Bronchial epithelial cell (primary cell): ENCODE results near the gene PRRT1. TPM values are rescaled to one million over a fixed set of nuclear protein-coding genes. Genes with fewer than 3 reads are reported as not detected.

ENCODE experiments used
- DNase-seq: peaks from one replicate; pipeline ENCODE4 v3.0.0-alpha.2; 2010; ENCODE audit warnings: low read depth
- FAIRE-seq: peaks from 2 replicates; lab custom pipeline; 2011; peaks lifted over from hg19 to GRCh38; lab: Jason Lieb, UNC
- H3K27me3 ChIP-seq: 2 replicates; pipeline ENCODE4 v1.5.1; 2011; ENCODE audit warnings: low read length; ENCODE audit not compliant: control insufficient read depth, insufficient read depth
- H3K36me3 ChIP-seq: 2 replicates; pipeline ENCODE4 v1.5.1; 2011; ENCODE audit warnings: low read length; ENCODE audit not compliant: control insufficient read depth, insufficient read depth
- H3K4me3 ChIP-seq: 2 replicates; pipeline ENCODE4 v1.5.1; 2011; ENCODE audit warnings: mild to moderate bottlenecking, low read depth, low read length, control low read depth
- CTCF ChIP-seq: IDR thresholded peaks from 2 replicates; pipeline ENCODE4 v1.5.1; 2011; ENCODE audit warnings: mild to moderate bottlenecking, moderate library complexity, low read length, control low read depth, inconsistent platforms; ENCODE audit not compliant: insufficient read depth, severe bottlenecking
- total RNA-seq: library from RNA; depleted of rRNA; stranded (reverse); fragments of >200 nt; gene quantifications from 2 replicates; pipeline ENCODE4 v1.2.1, GENCODE V29; 2014

PRRT1 gene
- total RNA-seq, 1 donor from 2014 or later = not detected

DNA sequence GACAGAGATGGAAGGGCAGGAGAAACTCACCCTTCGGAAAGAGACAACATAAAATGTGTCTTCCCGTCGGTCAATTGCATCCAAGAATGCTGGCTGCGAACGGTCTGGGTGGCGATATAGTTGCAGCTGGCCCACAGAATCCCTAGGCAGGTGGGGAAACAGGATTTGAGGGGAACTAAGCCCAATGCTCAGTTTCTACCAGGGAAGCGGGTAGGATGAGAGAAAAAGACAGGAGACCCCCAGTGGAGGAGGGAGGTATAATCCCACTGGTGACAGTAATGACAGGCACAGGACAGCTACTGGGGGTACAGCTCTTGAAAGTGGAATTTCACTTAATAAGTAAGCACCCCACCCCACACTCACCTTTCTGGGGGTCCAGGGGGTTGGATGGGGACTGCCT, 35.1 kb downstream of the PRRT1 start:
- DNase-seq = no peak
- Histone ChIP-seq H3K4me3 (no peak overlapping the region), H3K36me3 (peaks cover 33% of the 10 kb centered on the region), H3K27me3 (no peaks in the 10 kb centered on the region)
- TF ChIP-seq CTCF = no peak
- no peak for FAIRE-seq

DNA sequence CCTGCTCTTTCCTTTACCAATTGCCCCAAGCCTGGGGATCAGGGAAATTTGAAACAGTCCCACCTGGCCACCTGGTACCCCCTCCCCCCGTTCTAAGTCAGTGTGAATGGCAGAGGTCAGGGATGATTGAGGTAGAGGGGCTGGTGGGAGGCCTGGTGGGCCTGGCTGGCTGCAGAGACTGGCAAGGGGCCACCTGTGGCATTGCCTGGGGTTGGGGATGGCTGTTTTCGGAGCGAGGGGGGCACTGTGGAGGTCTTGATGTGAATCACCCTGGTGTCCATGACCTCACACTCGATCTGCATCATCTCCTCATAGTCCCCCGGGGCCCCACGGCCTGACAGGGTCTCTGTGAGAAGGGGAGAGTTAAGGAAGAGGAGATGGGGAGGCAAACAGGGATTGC, 36.1 kb downstream of the PRRT1 start:
- peaks cover 28% of the 10 kb centered on the region for H3K36me3 ChIP-seq
- DNase-seq = no peak
- no peak for TF ChIP-seq CTCF
- H3K4me3 ChIP-seq = no peak overlapping the region
- H3K27me3 ChIP-seq = no peaks in the 10 kb centered on the region
- FAIRE-seq = no peak

DNA sequence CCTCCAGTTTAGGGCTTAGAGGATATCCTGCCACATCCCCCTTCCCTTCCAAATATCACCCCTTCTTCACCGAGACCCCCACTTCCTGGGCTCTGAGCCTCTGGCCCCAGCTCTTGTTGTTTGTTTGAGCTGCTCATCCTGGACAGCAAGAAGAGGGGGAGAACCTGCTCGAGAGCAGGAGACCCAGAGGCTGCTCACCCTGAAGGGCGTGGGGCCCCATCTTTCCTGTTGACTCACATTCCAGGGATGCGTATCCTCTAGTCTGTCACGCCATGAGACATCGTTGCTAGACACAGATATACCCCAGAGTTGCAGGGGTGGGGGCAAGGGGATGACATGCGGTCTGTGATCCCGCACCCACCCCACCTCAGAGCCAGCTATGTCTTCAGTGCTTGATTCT, 36.9 kb downstream of the PRRT1 start:
- H3K4me3 ChIP-seq = no peak overlapping the region
- FAIRE-seq = no peak
- no peaks in the 10 kb centered on the region for H3K27me3 ChIP-seq
- no peak for DNase-seq
- TF ChIP-seq CTCF = no peak
- peaks cover 26% of the 10 kb centered on the region for H3K36me3 ChIP-seq

DNA sequence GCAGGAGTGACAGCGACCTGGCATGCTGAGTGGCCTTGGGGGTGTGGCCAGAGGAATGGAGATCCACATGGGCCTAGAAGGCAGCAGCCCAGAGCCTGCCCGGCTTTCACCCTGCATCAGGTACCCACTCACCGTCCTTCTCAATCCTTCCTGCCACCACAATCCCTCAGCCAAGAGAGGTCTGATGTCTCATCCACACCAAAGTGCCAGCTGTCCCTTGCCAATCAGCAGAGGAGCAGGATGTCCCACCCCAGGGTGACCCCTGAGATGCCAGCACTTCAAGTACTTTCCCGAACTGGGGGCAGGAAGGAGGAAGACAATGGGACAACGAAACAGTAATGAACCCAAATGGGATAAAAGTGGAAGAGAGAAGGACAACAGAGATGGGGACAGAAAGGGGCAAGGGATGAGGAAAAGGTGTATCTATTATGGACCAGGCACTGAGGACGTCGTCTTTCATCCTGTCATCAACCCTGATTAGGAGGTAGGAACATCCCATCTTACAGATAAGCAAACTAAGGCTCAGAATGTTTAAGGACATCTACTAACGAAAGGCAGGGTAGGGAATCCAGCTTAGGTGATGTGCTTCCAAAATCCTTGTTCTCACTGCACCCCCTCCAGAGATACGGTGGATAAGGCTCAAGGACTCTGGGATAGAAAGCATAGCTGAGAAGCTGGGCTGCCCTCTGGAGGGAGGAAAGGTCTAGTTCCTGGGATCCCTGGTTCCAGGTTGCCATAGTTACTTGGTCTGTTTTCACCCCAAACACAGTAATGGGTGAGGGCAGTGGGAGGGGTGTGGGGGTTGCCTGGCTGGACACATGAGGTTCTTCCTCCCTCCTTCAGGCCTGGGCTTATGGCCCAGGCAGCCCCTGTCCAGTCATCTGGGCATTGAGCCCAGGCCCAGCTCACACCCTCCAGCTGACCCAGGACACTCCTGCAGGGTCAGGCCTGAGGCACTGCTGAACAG, 38.1 kb downstream of the PRRT1 start:
- DNase-seq (no peak), FAIRE-seq (no peak)
- no peak for TF ChIP-seq CTCF
- H3K4me3 ChIP-seq = no peak overlapping the region
- peaks cover 2% of the 10 kb centered on the region for H3K27me3 ChIP-seq
- peaks cover 24% of the 10 kb centered on the region for H3K36me3 ChIP-seq

DNA sequence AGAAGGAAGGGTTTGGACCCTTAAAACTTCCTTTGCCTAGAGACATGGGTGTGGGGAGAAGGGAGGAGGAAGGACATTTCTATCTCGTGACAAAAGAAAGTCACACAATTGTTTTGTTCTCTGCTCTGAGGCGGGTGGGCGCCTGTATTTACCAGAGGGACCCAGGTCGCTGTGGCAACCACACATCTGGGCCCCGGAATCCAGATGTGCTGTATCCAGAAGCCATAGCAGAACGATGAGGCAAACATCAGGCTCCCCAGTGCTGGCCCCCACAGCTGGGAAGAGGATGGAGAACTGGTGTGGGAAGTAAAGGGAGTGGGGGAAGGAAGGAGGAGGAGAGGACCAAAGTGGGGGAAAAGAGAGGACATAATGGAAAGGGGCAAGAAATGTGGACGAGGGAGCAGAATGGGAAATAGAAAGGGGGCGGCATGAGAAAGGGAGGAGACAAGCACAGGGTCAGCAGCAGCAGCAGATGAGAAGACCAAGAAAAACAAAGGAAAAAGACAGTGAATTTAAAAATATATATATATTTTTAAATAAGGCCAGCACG, 39.2 kb downstream of the PRRT1 start:
- H3K4me3 ChIP-seq = no peak overlapping the region
- DNase-seq (no peak), FAIRE-seq (no peak)
- H3K36me3 ChIP-seq = peaks cover 18% of the 10 kb centered on the region
- no peak for TF ChIP-seq CTCF
- peaks cover 2% of the 10 kb centered on the region for H3K27me3 ChIP-seq
